ENCODE results near the gene TRPM2.
"Not testable (repeated sequence)": the region's sequence is repeated elsewhere in the genome, so short reads cannot be mapped to it uniquely, and the experiment has no call there.

GRCh38 chr21:44404482-44404881 is 51.1 kb downstream of the TRPM2 start:
- not testable (repeated sequence) for TF ChIP-seq CTCF (conservative IDR thresholded peaks at IDR 0.05); EZH2 (IDR thresholded peaks at IDR 0.05; ENCODE audit: low read depth)
